BLaER1 (cell line): ENCODE results near the gene CDH23.

Experiments used
- H3K27ac ChIP-seq: shearing (Covaris generic); formaldehyde crosslinking; 2 replicates; pipeline ENCODE4 v1.8.1; 2022
- H3K27me3 ChIP-seq: shearing (Covaris generic); formaldehyde crosslinking; 2 replicates; pipeline ENCODE4 v1.8.1; 2022
- H3K36me3 ChIP-seq: shearing (Covaris generic); formaldehyde crosslinking; 2 replicates; pipeline ENCODE4 v1.8.1; 2022
- H3K4me1 ChIP-seq: shearing (Covaris generic); formaldehyde crosslinking; 2 replicates; pipeline ENCODE4 v1.8.1; 2022
- H3K4me2 ChIP-seq: shearing (Covaris generic); formaldehyde crosslinking; 2 replicates; pipeline ENCODE4 v1.8.1; 2022
- H3K4me3 ChIP-seq: shearing (Covaris generic); formaldehyde crosslinking; 2 replicates; pipeline ENCODE4 v1.8.1; 2022
- H3K9ac ChIP-seq: shearing (Covaris generic); formaldehyde crosslinking; 2 replicates; pipeline ENCODE4 v1.8.1; 2022
- H3K9me3 ChIP-seq: shearing (Covaris generic); formaldehyde crosslinking; 2 replicates; pipeline ENCODE4 v1.8.1; 2022
- H4K20me1 ChIP-seq: shearing (Covaris generic); formaldehyde crosslinking; 2 replicates; pipeline ENCODE4 v1.8.1; 2022
- Cebpa-rat ChIP-seq: shearing (Covaris generic); IDR thresholded peaks from 2 replicates; pipeline ENCODE4 v1.8.1; 2022

CDH23 gene

GRCh38 chr10:71561003-71561574 lies 164.4 kb downstream of the CDH23 start:
- Histone ChIP-seq H4K20me1 (no peaks in the 10 kb centered on the region), H3K4me3 (no peak overlapping the region), H3K9ac (no peak overlapping the region), H3K27ac (no peak overlapping the region), H3K9me3 (no peaks in the 10 kb centered on the region), H3K36me3 (no peaks in the 10 kb centered on the region), H3K4me1 (peaks cover 13% of the 10 kb centered on the region), H3K27me3 (no peaks in the 10 kb centered on the region), H3K4me2 (peak overlapping the region; percentile 55)
- TF ChIP-seq Cebpa-rat = no peak

- no peak overlapping the region for H3K4me2 ChIP-seq
- no peaks in the 10 kb centered on the region for H4K20me1 ChIP-seq
- H3K36me3 ChIP-seq = no peaks in the 10 kb centered on the region
- peaks cover 20% of the 10 kb centered on the region for H3K4me1 ChIP-seq
- H3K9ac ChIP-seq = no peak overlapping the region
- H3K27me3 ChIP-seq = no peaks in the 10 kb centered on the region
- H3K27ac ChIP-seq = no peak overlapping the region
- no peak overlapping the region for H3K4me3 ChIP-seq
- H3K9me3 ChIP-seq = no peaks in the 10 kb centered on the region
- no peak for TF ChIP-seq Cebpa-rat
Observed at GRCh38 chr10:71562181-71562580, 165.5 kb downstream of the CDH23 start.

GRCh38 chr10:71562904-71563303 lies 166.2 kb downstream of the CDH23 start:
- no peak for TF ChIP-seq Cebpa-rat
- H3K4me2 ChIP-seq = no peak overlapping the region
- no peaks in the 10 kb centered on the region for H3K27me3 ChIP-seq

GRCh38 chr10:71564194-71564820 lies 167.6 kb downstream of the CDH23 start:
- H3K27ac ChIP-seq = no peak overlapping the region
- H3K27me3 ChIP-seq = no peaks in the 10 kb centered on the region
- no peak overlapping the region for H3K4me3 ChIP-seq
- H3K4me2 ChIP-seq = no peak overlapping the region
- H4K20me1 ChIP-seq = no peaks in the 10 kb centered on the region
- H3K36me3 ChIP-seq = no peaks in the 10 kb centered on the region
- no peak for TF ChIP-seq Cebpa-rat
- peaks cover 20% of the 10 kb centered on the region for H3K4me1 ChIP-seq
- H3K9me3 ChIP-seq = no peaks in the 10 kb centered on the region
- no peak overlapping the region for H3K9ac ChIP-seq

More at GRCh38 chr10:71562904-71563303, 166.2 kb downstream of the CDH23 start:
- Histone ChIP-seq H3K4me3 (no peak overlapping the region), H3K4me1 (peaks cover 20% of the 10 kb centered on the region), H4K20me1 (no peaks in the 10 kb centered on the region), H3K36me3 (no peaks in the 10 kb centered on the region), H3K9ac (no peak overlapping the region), H3K9me3 (no peaks in the 10 kb centered on the region), H3K27ac (no peak overlapping the region)

GRCh38 chr10:71565284-71566000 lies 168.7 kb downstream of the CDH23 start:
- Histone ChIP-seq H3K4me3 (no peak overlapping the region), H3K27ac (no peak overlapping the region), H3K27me3 (no peaks in the 10 kb centered on the region), H4K20me1 (no peaks in the 10 kb centered on the region), H3K9ac (no peak overlapping the region), H3K4me1 (peaks cover 27% of the 10 kb centered on the region), H3K36me3 (no peaks in the 10 kb centered on the region), H3K4me2 (no peak overlapping the region), H3K9me3 (no peaks in the 10 kb centered on the region)
- TF ChIP-seq Cebpa-rat = no peak

- Histone ChIP-seq H3K9ac (no peak overlapping the region), H3K4me2 (no peak overlapping the region), H3K27me3 (no peaks in the 10 kb centered on the region), H3K27ac (no peak overlapping the region), H3K4me1 (peaks cover 23% of the 10 kb centered on the region), H3K36me3 (no peaks in the 10 kb centered on the region), H3K9me3 (no peaks in the 10 kb centered on the region), H4K20me1 (no peaks in the 10 kb centered on the region), H3K4me3 (no peak overlapping the region)
- no peak for TF ChIP-seq Cebpa-rat
Observed at GRCh38 chr10:71567006-71567405, 170.3 kb downstream of the CDH23 start.

GRCh38 chr10:71568896-71569492 lies 172.3 kb downstream of the CDH23 start:
- Histone ChIP-seq H3K27ac (no peak overlapping the region), H3K36me3 (no peaks in the 10 kb centered on the region), H3K27me3 (no peaks in the 10 kb centered on the region), H3K9ac (no peak overlapping the region), H3K4me1 (peaks cover 37% of the 10 kb centered on the region), H4K20me1 (no peaks in the 10 kb centered on the region), H3K9me3 (no peaks in the 10 kb centered on the region), H3K4me3 (no peak overlapping the region), H3K4me2 (no peak overlapping the region)
- TF ChIP-seq Cebpa-rat = no peak

GRCh38 chr10:71569775-71570588 lies 173.3 kb downstream of the CDH23 start:
- Histone ChIP-seq H3K9me3 (no peaks in the 10 kb centered on the region), H3K36me3 (no peaks in the 10 kb centered on the region)

GRCh38 chr10:71571460-71572175 lies 174.9 kb downstream of the CDH23 start:
- H3K36me3 ChIP-seq = no peaks in the 10 kb centered on the region
- H4K20me1 ChIP-seq = no peaks in the 10 kb centered on the region
- peaks cover 57% of the 10 kb centered on the region for H3K4me1 ChIP-seq
- H3K9ac ChIP-seq = no peak overlapping the region
- no peak overlapping the region for H3K4me2 ChIP-seq
- no peak overlapping the region for H3K27ac ChIP-seq
- H3K4me3 ChIP-seq = no peak overlapping the region
- H3K27me3 ChIP-seq = no peaks in the 10 kb centered on the region
- no peaks in the 10 kb centered on the region for H3K9me3 ChIP-seq
- TF ChIP-seq Cebpa-rat = no peak

More at GRCh38 chr10:71569775-71570588, 173.3 kb downstream of the CDH23 start:
- Histone ChIP-seq H3K27me3 (no peaks in the 10 kb centered on the region), H3K9ac (peak overlapping the region; percentile 28; the same call in 1 of the 2 replicates), H3K4me2 (peak overlapping the region; percentile 51), H3K4me1 (peaks cover 47% of the 10 kb centered on the region), H4K20me1 (no peaks in the 10 kb centered on the region), H3K27ac (no peak overlapping the region; the same call in 1 of the 2 replicates), H3K4me3 (no peak overlapping the region)
- no peak for TF ChIP-seq Cebpa-rat
